Loucy (cell line): ENCODE data around the gene PNMT.

ENCODE experiments used
- H2AFZ ChIP-seq: fragments of 200-600 bp; sonication (generic); 2 replicates; pipeline ENCODE4 v1.6.0; 2016; ENCODE audit warnings: antibody characterized with exemption, mild to moderate bottlenecking, low read length, moderate library complexity
- H3F3A ChIP-seq: fragments of 200-600 bp; 2 replicates; pipeline ENCODE4 v1.6.0; 2016; ENCODE audit warnings: antibody characterized with exemption, low read depth, mild to moderate bottlenecking
- H3K27me3 ChIP-seq: fragments of 200-600 bp; sonication (generic); 2 replicates; pipeline ENCODE4 v1.6.1; 2014; ENCODE audit warnings: low read length, mild to moderate bottlenecking; ENCODE audit not compliant: insufficient read depth, poor library complexity, severe bottlenecking
- H3K36me3 ChIP-seq: fragments of 200-600 bp; sonication (generic); 2 replicates; pipeline ENCODE4 v1.6.1; 2016; ENCODE audit warnings: low read length; ENCODE audit not compliant: insufficient read depth
- H3K4me1 ChIP-seq: fragments of 200-600 bp; sonication (generic); 2 replicates; pipeline ENCODE4 v1.5.1; 2014; ENCODE audit warnings: low read length, mild to moderate bottlenecking; ENCODE audit not compliant: insufficient read depth, poor library complexity, severe bottlenecking
- H3K4me2 ChIP-seq: fragments of 200-600 bp; sonication (generic); 2 replicates; pipeline ENCODE4 v1.6.0; 2014; ENCODE audit warnings: antibody characterized with exemption, low read length, low read depth, mild to moderate bottlenecking; ENCODE audit not compliant: poor library complexity, severe bottlenecking
- H3K4me3 ChIP-seq: fragments of 200-600 bp; sonication (generic); 2 replicates; pipeline ENCODE4 v1.5.1; 2014; ENCODE audit warnings: low read length, mild to moderate bottlenecking, mixed read lengths; ENCODE audit not compliant: poor library complexity, severe bottlenecking
- H3K79me2 ChIP-seq: fragments of 200-600 bp; sonication (generic); 2 replicates; pipeline ENCODE4 v1.6.1; 2014; ENCODE audit warnings: low read length; ENCODE audit not compliant: insufficient read depth
- H3K9ac ChIP-seq: fragments of 200-600 bp; sonication (generic); 2 replicates; pipeline ENCODE4 v1.6.0; 2014; ENCODE audit warnings: mild to moderate bottlenecking, low read depth, low read length, moderate library complexity; ENCODE audit not compliant: poor library complexity, severe bottlenecking
- H3K9me2 ChIP-seq: fragments of 200-600 bp; sonication (generic); replicated peaks from 2 replicates; pipeline ENCODE4 v1.6.1; 2016; ENCODE audit warnings: low read depth, low read length, mixed read lengths
- H3K9me3 ChIP-seq: fragments of 200-600 bp; sonication (generic); 2 replicates; pipeline ENCODE4 v1.6.1; 2014; ENCODE audit warnings: mild to moderate bottlenecking, antibody characterized with exemption, low read length, low read depth; ENCODE audit not compliant: insufficient read depth
- H4K20me1 ChIP-seq: fragments of 200-600 bp; sonication (generic); 2 replicates; pipeline ENCODE4 v1.6.0; 2014; ENCODE audit warnings: antibody characterized with exemption, low read length, mild to moderate bottlenecking; ENCODE audit not compliant: insufficient read depth, poor library complexity, severe bottlenecking
- CTCF ChIP-seq: fragments of 200-600 bp; sonication (generic); conservative IDR thresholded peaks from 2 replicates; pipeline ENCODE4 v1.5.1; 2014; ENCODE audit warnings: mild to moderate bottlenecking, antibody characterized with exemption, low read length
- EZH2phosphoT487 ChIP-seq: fragments of 200-600 bp; IDR thresholded peaks from 2 replicates; pipeline ENCODE4 v1.6.1; 2018; ENCODE audit warnings: antibody characterized with exemption, mild to moderate bottlenecking, moderate library complexity, borderline replicate concordance

The PNMT gene

GRCh38 chr17:39711851-39712250 is 43.6 kb downstream of the PNMT start:
- no peaks in the 10 kb centered on the region for H3K79me2 ChIP-seq
- peaks cover 16% of the 10 kb centered on the region for H3K4me1 ChIP-seq
- H3F3A ChIP-seq: no peaks in the 10 kb centered on the region
- no peaks in the 10 kb centered on the region for H3K36me3 ChIP-seq
- H3K9me2 ChIP-seq: no peaks in the 10 kb centered on the region
- no peak overlapping the region for H2AFZ ChIP-seq
- TF ChIP-seq EZH2phosphoT487 (no peak), CTCF (no peak)
- H3K9ac ChIP-seq: no peak overlapping the region
- no peak overlapping the region for H3K4me2 ChIP-seq
- no peaks in the 10 kb centered on the region for H4K20me1 ChIP-seq
- no peak overlapping the region for H3K4me3 ChIP-seq
- H3K9me3 ChIP-seq: no peaks in the 10 kb centered on the region
- no peaks in the 10 kb centered on the region for H3K27me3 ChIP-seq

GRCh38 chr17:39714234-39714633 is 46.0 kb downstream of the PNMT start:
- no peak for TF ChIP-seq EZH2phosphoT487
- no peak for TF ChIP-seq CTCF
- Histone ChIP-seq H3K9ac (no peak overlapping the region), H3K36me3 (no peaks in the 10 kb centered on the region), H3F3A (no peaks in the 10 kb centered on the region), H2AFZ (no peak overlapping the region), H3K4me2 (no peak overlapping the region), H3K4me1 (peaks cover 5% of the 10 kb centered on the region), H3K9me2 (no peaks in the 10 kb centered on the region), H3K79me2 (no peaks in the 10 kb centered on the region), H4K20me1 (no peaks in the 10 kb centered on the region), H3K4me3 (no peak overlapping the region), H3K27me3 (no peaks in the 10 kb centered on the region), H3K9me3 (no peaks in the 10 kb centered on the region)

GRCh38 chr17:39715375-39716072 is 47.3 kb downstream of the PNMT start:
- H3K27me3 ChIP-seq: no peaks in the 10 kb centered on the region
- no peak overlapping the region for H3K4me3 ChIP-seq
- no peak overlapping the region for H3K4me2 ChIP-seq
- H3K9ac ChIP-seq: no peak overlapping the region
- H3F3A ChIP-seq: no peaks in the 10 kb centered on the region
- TF ChIP-seq EZH2phosphoT487: no peak
- no peak for TF ChIP-seq CTCF
- no peaks in the 10 kb centered on the region for H3K79me2 ChIP-seq
- no peaks in the 10 kb centered on the region for H3K9me3 ChIP-seq
- no peaks in the 10 kb centered on the region for H4K20me1 ChIP-seq
- no peak overlapping the region for H2AFZ ChIP-seq
- H3K9me2 ChIP-seq: no peaks in the 10 kb centered on the region
- no peaks in the 10 kb centered on the region for H3K4me1 ChIP-seq
- H3K36me3 ChIP-seq: no peaks in the 10 kb centered on the region
